Sigmoid colon (tissue), 4 donors: ENCODE data around the gene PEPD.

ENCODE experiments used
- CTCF ChIP-seq, 4 experiments: fragments of 450-650 bp in 3 of 4; fragments of 200-600 bp in 1 of 4; IDR thresholded peaks; one replicate each; pipeline ENCODE4 v1.5.1; 2016 to 2019; ENCODE audit warnings: antibody characterized with exemption in 4 of 4, mild to moderate bottlenecking in 3 of 4, moderate library complexity in 2 of 4
- EP300 ChIP-seq, 4 donors: sonication (generic); formaldehyde crosslinking; IDR thresholded peaks; one replicate each; pipeline ENCODE4 v1.6.1; 2017; ENCODE audit warnings: antibody characterized with exemption in 4 of 4
- POLR2AphosphoS5 ChIP-seq, 4 donors: sonication (generic); formaldehyde crosslinking; IDR thresholded peaks; one replicate each; pipeline ENCODE4 v1.6.1; 2017; ENCODE audit warnings: antibody characterized with exemption in 4 of 4

- TF ChIP-seq CTCF (IDR thresholded peaks at IDR 0.05) (no peak), EP300 (IDR thresholded peaks at IDR 0.05) (no peak), POLR2AphosphoS5 (IDR thresholded peaks at IDR 0.05) (no peak)
Measured at GRCh38 chr19:33460221-33460908, 61.2 kb downstream of the PEPD start.
